ENCODE results near the gene DGKD.

DNA sequence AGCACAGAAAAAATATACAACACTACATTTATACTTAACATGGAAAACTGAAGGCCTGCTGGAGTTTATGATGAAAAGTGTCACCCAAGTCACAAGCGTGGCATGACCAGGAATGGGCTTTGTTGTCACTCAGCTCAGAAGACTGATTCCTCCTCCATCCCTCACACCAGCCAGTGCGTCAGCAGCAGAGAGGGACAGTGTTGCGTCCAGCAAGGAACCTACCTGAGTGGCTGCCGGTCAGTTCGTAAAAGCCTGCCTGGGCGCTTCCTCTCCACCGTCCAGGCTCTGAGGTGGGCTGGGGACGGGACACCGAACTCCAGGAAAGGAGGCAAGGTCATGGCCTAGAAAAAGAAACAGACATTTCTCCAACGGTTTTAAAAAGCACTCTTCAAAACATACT, 134.8 kb downstream of the DGKD start:
- TF ChIP-seq, protein P1, sequence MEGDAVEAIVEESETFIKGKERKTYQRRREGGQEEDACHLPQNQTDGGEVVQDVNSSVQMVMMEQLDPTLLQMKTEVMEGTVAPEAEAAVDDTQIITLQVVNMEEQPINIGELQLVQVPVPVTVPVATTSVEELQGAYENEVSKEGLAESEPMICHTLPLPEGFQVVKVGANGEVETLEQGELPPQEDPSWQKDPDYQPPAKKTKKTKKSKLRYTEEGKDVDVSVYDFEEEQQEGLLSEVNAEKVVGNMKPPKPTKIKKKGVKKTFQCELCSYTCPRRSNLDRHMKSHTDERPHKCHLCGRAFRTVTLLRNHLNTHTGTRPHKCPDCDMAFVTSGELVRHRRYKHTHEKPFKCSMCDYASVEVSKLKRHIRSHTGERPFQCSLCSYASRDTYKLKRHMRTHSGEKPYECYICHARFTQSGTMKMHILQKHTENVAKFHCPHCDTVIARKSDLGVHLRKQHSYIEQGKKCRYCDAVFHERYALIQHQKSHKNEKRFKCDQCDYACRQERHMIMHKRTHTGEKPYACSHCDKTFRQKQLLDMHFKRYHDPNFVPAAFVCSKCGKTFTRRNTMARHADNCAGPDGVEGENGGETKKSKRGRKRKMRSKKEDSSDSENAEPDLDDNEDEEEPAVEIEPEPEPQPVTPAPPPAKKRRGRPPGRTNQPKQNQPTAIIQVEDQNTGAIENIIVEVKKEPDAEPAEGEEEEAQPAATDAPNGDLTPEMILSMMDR (IDR thresholded peaks at IDR 0.05): no peak
- TF ChIP-seq POLR2A (IDR thresholded peaks at IDR 0.05): no peak
